ENCODE results near the gene MTUS2. TPM values are rescaled to one million over a fixed set of nuclear protein-coding genes. Genes with fewer than 3 reads are reported as not detected.
"Not testable (repeated sequence)": the region's sequence is repeated elsewhere in the genome, so short reads cannot be mapped to it uniquely, and the experiment has no call there.

MTUS2 gene
- total RNA-seq, 2 donors from 2014 or later = 0.11 TPM; not detected in 1

DNA sequence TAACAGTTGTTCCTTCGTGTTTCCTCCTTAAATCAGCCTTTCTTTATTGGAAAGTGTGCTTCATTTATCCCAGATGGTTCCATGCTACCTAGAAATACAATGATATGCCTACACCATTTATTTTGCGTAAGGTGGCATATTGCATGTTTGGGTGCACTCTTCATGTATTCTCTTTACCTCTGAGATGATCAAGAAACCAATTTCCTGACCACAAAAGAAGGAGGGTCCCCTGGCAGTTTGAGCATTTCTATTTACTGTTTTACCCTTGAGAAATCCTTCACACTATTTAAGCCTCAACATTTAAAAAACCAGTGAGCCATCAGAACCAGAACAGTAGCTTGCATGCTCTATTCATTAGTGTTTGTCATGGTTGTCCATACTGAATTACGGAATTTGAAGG, 354.0 kb downstream of the MTUS2 start:
- Mint-ChIP-seq H3K27ac (no peak overlapping the region), H3K4me3 (no peak overlapping the region), H3K9me3 (peaks cover 3% of the 10 kb centered on the region), H3K36me3 (ENCODE audit: low read depth) (no peaks in the 10 kb centered on the region), H3K27me3 (peaks cover 3% of the 10 kb centered on the region), H3K4me1 (no peaks in the 10 kb centered on the region)
- ATAC-seq (replicated peaks) = no peak

- ATAC-seq (replicated peaks) = no peak
- peaks cover 3% of the 10 kb centered on the region for H3K27me3 Mint-ChIP-seq
- H3K9me3 Mint-ChIP-seq = peaks cover 3% of the 10 kb centered on the region
- no peaks in the 10 kb centered on the region for H3K36me3 Mint-ChIP-seq (ENCODE audit: low read depth)
- no peak overlapping the region for H3K27ac Mint-ChIP-seq
- no peaks in the 10 kb centered on the region for H3K4me1 Mint-ChIP-seq
- H3K4me3 Mint-ChIP-seq = no peak overlapping the region
Observed at GRCh38 chr13:29175250-29175873, 355.2 kb downstream of the MTUS2 start.

DNA sequence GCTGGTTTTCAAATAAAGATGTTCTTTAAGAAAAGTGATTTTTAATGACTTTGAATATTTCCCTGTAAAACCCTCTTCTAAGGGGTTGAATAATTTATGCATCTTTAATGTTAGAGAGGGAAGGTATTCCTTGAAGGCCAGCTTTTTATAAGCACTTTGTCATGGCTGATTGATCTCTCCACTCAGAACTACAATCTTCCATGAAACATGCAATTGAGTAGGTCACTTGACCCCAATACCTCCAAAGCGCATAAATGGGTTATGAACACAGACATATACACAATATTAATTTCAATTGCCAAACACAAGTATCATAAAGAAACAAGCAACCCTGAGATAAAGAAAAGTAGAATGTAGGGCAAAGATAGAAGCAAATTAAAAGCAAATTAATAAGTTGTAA, 359.9 kb downstream of the MTUS2 start:
- H3K27ac Mint-ChIP-seq = no peak overlapping the region
- no peak overlapping the region for H3K4me3 Mint-ChIP-seq
- peaks cover 28% of the 10 kb centered on the region for H3K9me3 Mint-ChIP-seq
- no peaks in the 10 kb centered on the region for H3K36me3 Mint-ChIP-seq (ENCODE audit: low read depth)
- peaks cover 3% of the 10 kb centered on the region for H3K27me3 Mint-ChIP-seq
- H3K4me1 Mint-ChIP-seq = no peaks in the 10 kb centered on the region
- ATAC-seq (replicated peaks) = no peak

DNA sequence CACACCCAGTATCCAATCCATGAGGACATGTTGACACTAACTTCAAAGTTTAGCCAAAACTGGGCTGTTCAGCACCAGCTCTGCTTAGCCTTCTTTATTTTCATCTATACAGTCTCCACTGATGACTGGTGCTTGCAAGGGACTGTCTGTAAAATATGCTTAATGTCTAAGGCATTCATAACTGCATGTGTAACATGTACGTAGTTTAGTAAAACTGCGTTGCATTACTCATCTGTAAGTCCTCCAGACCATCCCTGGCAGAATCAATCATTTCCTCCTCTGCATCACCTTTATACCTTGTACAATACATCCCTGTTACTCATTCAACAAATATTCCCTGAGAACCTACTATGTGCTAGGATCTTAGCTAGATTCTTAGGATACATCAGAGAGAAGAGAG, 362.1 kb downstream of the MTUS2 start:
- Mint-ChIP-seq H3K36me3 (ENCODE audit: low read depth) (no peaks in the 10 kb centered on the region), H3K9me3 (peaks cover 29% of the 10 kb centered on the region), H3K27ac (no peak overlapping the region), H3K4me1 (no peaks in the 10 kb centered on the region), H3K27me3 (no peaks in the 10 kb centered on the region), H3K4me3 (no peak overlapping the region)
- ATAC-seq (replicated peaks) = no peak

DNA sequence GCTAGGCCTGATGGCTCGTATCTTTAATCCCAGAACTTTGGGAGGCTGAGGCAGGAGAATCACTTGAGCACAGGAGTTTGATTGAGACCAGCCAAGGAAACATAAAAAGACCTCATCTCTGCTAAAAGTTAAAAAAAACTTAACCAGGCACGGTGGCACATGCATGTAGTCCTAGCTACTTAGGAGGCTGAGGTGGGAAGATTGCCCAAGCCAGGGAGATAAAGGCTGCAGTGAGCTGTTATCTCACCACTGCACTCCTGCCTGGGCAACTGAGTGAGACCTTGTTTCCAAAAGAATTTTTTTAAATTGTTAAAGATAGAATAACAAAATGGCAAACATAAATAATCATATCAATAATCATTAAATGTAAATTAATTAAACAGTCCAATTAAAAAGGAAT, 365.8 kb downstream of the MTUS2 start:
- Mint-ChIP-seq H3K9me3 (peaks cover 32% of the 10 kb centered on the region), H3K4me3 (no peak overlapping the region), H3K27me3 (no peaks in the 10 kb centered on the region), H3K4me1 (no peaks in the 10 kb centered on the region), H3K36me3 (ENCODE audit: low read depth) (no peaks in the 10 kb centered on the region), H3K27ac (no peak overlapping the region)
- ATAC-seq (replicated peaks) = no peak

GRCh38 chr13:29187584-29187983, 367.4 kb downstream of the MTUS2 start:
- no peak overlapping the region for H3K4me3 Mint-ChIP-seq
- H3K27me3 Mint-ChIP-seq = no peaks in the 10 kb centered on the region
- no peaks in the 10 kb centered on the region for H3K4me1 Mint-ChIP-seq
- H3K27ac Mint-ChIP-seq = no peak overlapping the region
- no peak for ATAC-seq (replicated peaks)
- H3K36me3 Mint-ChIP-seq (ENCODE audit: low read depth) = no peaks in the 10 kb centered on the region
- peaks cover 28% of the 10 kb centered on the region for H3K9me3 Mint-ChIP-seq

DNA sequence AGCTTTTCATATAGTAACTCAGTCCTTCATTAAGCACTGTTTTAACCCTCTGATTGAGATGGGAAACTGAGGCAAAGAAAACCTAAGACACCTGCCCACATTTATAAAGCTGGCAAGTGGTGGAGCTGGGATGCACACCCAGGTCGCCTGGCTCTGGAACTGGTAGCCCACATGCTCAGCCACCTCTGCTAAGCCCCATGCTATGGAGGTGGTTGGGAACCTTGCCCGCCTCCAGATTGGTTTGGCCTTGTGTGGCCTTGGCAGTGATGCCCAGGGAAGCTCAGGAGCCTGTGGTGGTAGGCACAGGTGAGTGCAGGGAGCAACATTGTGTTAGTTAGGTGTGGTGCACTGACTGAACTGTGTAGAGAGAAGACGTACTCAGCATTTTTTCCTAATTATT, 370.2 kb downstream of the MTUS2 start:
- Mint-ChIP-seq H3K36me3 (ENCODE audit: low read depth) (no peaks in the 10 kb centered on the region), H3K27ac (no peak overlapping the region), H3K4me3 (no peak overlapping the region), H3K27me3 (no peaks in the 10 kb centered on the region), H3K4me1 (no peaks in the 10 kb centered on the region), H3K9me3 (peaks cover 8% of the 10 kb centered on the region)
- no peak for ATAC-seq (replicated peaks)

DNA sequence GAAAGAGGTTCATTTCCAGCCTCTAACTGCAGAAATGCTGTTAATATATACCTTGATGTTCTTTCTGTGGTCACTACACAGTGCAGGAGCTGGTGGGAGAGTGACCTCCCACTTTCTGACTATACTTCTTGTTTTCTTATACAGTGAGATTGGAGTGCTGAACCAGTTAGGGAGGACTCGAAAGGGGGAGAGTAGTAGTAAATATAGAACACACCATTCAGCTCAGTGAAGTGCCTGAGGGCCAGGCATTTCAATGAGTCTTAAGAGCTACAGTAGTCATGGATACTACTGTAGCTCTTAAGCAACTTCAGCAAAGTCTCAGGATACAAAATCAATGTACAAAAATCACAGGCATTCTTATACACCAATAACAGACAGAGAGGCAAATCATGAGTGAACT, 372.9 kb downstream of the MTUS2 start:
- no peak for ATAC-seq (replicated peaks)
- H3K36me3 Mint-ChIP-seq (ENCODE audit: low read depth) = no peaks in the 10 kb centered on the region
- H3K9me3 Mint-ChIP-seq = peaks cover 7% of the 10 kb centered on the region
- no peaks in the 10 kb centered on the region for H3K4me1 Mint-ChIP-seq
- no peak overlapping the region for H3K27ac Mint-ChIP-seq
- H3K27me3 Mint-ChIP-seq = no peaks in the 10 kb centered on the region
- no peak overlapping the region for H3K4me3 Mint-ChIP-seq

DNA sequence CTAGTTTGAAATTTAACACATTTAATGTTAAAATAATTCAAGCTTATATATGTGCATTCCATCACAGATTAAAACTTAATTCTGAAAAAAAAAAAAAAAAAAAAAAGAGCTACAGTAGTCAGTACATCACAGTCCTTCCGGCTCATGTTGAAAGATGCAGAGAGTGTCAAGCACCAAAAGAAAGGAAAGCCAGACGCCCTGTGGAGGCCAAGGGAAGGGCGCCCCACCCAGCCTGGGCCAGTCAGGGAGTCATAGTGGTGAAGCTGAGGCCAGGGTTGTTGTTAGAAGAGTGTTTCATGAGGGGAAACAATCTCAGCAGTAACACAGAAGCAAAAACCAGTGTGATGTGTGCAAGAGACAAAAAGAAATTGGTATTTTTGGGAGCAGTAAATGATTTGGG, 375.3 kb downstream of the MTUS2 start:
- no peak for ATAC-seq (replicated peaks)
- Mint-ChIP-seq H3K9me3 (peaks cover 4% of the 10 kb centered on the region), H3K27ac (no peak overlapping the region), H3K4me1 (no peaks in the 10 kb centered on the region), H3K36me3 (ENCODE audit: low read depth) (no peaks in the 10 kb centered on the region), H3K4me3 (no peak overlapping the region), H3K27me3 (no peaks in the 10 kb centered on the region)

- no peak for ATAC-seq (replicated peaks)
- H3K36me3 Mint-ChIP-seq (ENCODE audit: low read depth) = no peaks in the 10 kb centered on the region
- no peak overlapping the region for H3K4me3 Mint-ChIP-seq
- H3K4me1 Mint-ChIP-seq = no peaks in the 10 kb centered on the region
- peaks cover 4% of the 10 kb centered on the region for H3K9me3 Mint-ChIP-seq
- H3K27ac Mint-ChIP-seq = no peak overlapping the region
- no peaks in the 10 kb centered on the region for H3K27me3 Mint-ChIP-seq
Observed at GRCh38 chr13:29196409-29197074, 376.4 kb downstream of the MTUS2 start.

GRCh38 chr13:29202753-29203152, 382.6 kb downstream of the MTUS2 start:
- H3K36me3 Mint-ChIP-seq (ENCODE audit: low read depth); H3K4me1 Mint-ChIP-seq; H3K27ac Mint-ChIP-seq; H3K4me3 Mint-ChIP-seq; H3K27me3 Mint-ChIP-seq; H3K9me3 Mint-ChIP-seq; ATAC-seq (replicated peaks): not testable (repeated sequence)

DNA sequence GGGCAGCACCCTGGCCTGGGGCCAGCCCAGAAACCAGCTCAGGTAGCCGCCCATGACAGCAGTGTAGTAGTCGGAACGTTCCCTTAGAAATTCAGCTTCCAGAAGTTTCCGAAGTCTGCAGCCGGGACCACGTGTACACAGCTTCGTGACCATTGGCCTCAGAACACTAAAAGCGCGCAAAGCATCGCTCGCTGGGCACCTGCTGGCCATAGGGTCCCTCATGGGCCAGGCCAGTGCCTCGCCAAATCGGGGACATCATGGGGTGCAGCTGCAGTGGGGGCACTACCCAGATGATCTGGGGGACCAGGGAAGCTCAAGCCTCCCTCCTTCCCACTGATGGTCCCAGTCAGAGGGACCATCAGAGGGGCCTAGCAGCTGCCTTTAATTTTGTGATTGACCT, 384.5 kb downstream of the MTUS2 start:
- H3K4me1 Mint-ChIP-seq = no peaks in the 10 kb centered on the region

DNA sequence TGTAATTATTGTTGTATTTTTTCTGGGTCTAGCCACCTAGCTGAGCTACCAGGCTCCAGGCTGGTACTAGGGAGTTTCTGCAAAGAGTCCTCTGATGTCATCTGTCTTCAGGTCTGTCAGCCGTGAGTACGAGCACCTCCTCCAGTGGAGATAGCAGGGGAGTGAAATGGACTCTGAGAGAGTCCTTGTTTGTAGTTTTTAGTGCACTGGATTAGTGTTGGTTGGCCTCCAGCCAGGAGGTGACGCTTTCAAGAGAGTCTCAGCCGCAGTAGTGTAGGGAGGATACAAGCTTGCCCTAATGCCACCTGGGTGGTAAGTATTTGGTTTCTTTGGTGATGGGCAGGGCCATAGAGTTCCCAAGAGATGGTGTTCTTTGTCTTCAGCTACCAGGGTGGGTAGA, 390.5 kb downstream of the MTUS2 start:
- no peak for ATAC-seq (replicated peaks)
- Mint-ChIP-seq H3K4me3 (no peak overlapping the region), H3K36me3 (ENCODE audit: low read depth) (no peaks in the 10 kb centered on the region), H3K27ac (no peak overlapping the region), H3K27me3 (no peaks in the 10 kb centered on the region), H3K4me1 (no peaks in the 10 kb centered on the region), H3K9me3 (peaks cover 5% of the 10 kb centered on the region)

More for the DNA sequence above, 384.5 kb downstream of the MTUS2 start:
- no peaks in the 10 kb centered on the region for H3K36me3 Mint-ChIP-seq (ENCODE audit: low read depth)
- no peaks in the 10 kb centered on the region for H3K9me3 Mint-ChIP-seq
- no peak overlapping the region for H3K4me3 Mint-ChIP-seq
- no peak overlapping the region for H3K27ac Mint-ChIP-seq
- H3K27me3 Mint-ChIP-seq = no peaks in the 10 kb centered on the region
- no peak for ATAC-seq (replicated peaks)

GRCh38 chr13:29211162-29211561, 391.0 kb downstream of the MTUS2 start:
- H3K27ac Mint-ChIP-seq; H3K9me3 Mint-ChIP-seq; H3K4me3 Mint-ChIP-seq; H3K36me3 Mint-ChIP-seq (ENCODE audit: low read depth); H3K27me3 Mint-ChIP-seq; ATAC-seq (replicated peaks); H3K4me1 Mint-ChIP-seq: not testable (repeated sequence)

DNA sequence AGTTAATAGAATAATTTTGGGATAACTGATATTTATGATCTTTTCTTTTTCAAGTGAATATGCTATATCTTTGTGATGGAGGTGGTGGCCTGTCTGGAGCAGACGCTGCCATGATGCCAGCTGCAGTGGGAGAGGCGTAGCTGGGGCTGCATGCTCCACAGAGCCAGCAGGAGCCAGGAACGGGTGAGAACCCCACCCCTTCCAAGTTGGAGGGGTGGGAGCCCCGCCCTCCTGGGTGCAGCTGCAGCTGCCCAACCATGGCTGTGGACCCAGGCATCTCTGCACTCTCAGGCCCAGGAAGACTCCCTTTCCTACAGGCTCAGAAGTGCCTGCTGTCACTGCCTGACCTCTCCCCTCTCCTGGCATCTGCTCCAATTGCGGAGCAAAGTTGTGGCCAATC, 402.3 kb downstream of the MTUS2 start:
- H3K27me3 Mint-ChIP-seq = no peaks in the 10 kb centered on the region
- ATAC-seq (replicated peaks) = no peak
- H3K36me3 Mint-ChIP-seq (ENCODE audit: low read depth) = no peaks in the 10 kb centered on the region
- H3K9me3 Mint-ChIP-seq = no peaks in the 10 kb centered on the region
- no peak overlapping the region for H3K4me3 Mint-ChIP-seq
- H3K4me1 Mint-ChIP-seq = no peaks in the 10 kb centered on the region
- no peak overlapping the region for H3K27ac Mint-ChIP-seq
